ENCODE data around the gene NFATC2IP. TPM values are rescaled to one million over a fixed set of nuclear protein-coding genes. Genes with fewer than 3 reads are reported as not detected.
"Not testable (repeated sequence)": the region's sequence is repeated elsewhere in the genome, so short reads cannot be mapped to it uniquely, and the experiment has no call there.

NFATC2IP gene
- total RNA-seq, 1 experiment from 2014 or later: 73.0 TPM

- no peak for DNase-seq
- ChIA-PET POLR2A (ENCODE audit: unreplicated experiment) (no interaction called here), CTCF (no interaction called here)
- Histone ChIP-seq H3K4me1 (replicated peaks; ENCODE audit: insufficient read depth) (no peaks in the 10 kb centered on the region), H3F3A (ENCODE audit: insufficient read depth, low read depth) (no peaks in the 10 kb centered on the region), H3K4me3 (no peak overlapping the region), H3K36me3 (ENCODE audit: low read depth) (no peaks in the 10 kb centered on the region), H3K9me3 (ENCODE audit: insufficient read depth, low read depth) (no peaks in the 10 kb centered on the region), H2AFZ (no peak overlapping the region), H3K27me3 (ENCODE audit: insufficient read depth, low read depth) (0 out of 2 replicates have a peak, but pooled peaks cover 9% of the 10 kb centered on the region), H3K9me2 (ENCODE audit: insufficient read depth) (no peaks in the 10 kb centered on the region), H3K79me2 (ENCODE audit: low read depth) (no peaks in the 10 kb centered on the region), H3K27ac (no peak overlapping the region), H3K4me2 (no peak overlapping the region), H4K20me1 (ENCODE audit: insufficient read depth) (no peaks in the 10 kb centered on the region)
- intact Hi-C loops (cut with micrococcal nuclease; ENCODE audit: unreplicated experiment): no loop called here
- no TSS peak for BruUV-seq (replicated peaks)
- no peak for TF ChIP-seq CTCF (conservative IDR thresholded peaks at IDR 0.05)
- no peak for TF ChIP-seq EZH2 (IDR thresholded peaks at IDR 0.05; ENCODE audit: low read depth)
Observed at GRCh38 chr16:28999577-28999976, 48.8 kb downstream of the NFATC2IP start.

- Histone ChIP-seq H3K4me2 (no peak overlapping the region), H3K27me3 (ENCODE audit: insufficient read depth, low read depth) (0 out of 2 replicates have a peak, but pooled peaks cover 9% of the 10 kb centered on the region), H3K4me1 (replicated peaks; ENCODE audit: insufficient read depth) (no peaks in the 10 kb centered on the region), H3K9me3 (ENCODE audit: insufficient read depth, low read depth) (no peaks in the 10 kb centered on the region), H4K20me1 (ENCODE audit: insufficient read depth) (no peaks in the 10 kb centered on the region), H3K27ac (no peak overlapping the region), H2AFZ (no peak overlapping the region), H3F3A (ENCODE audit: insufficient read depth, low read depth) (no peaks in the 10 kb centered on the region), H3K9me2 (ENCODE audit: insufficient read depth) (no peaks in the 10 kb centered on the region), H3K36me3 (ENCODE audit: low read depth) (no peaks in the 10 kb centered on the region), H3K4me3 (no peak overlapping the region), H3K79me2 (ENCODE audit: low read depth) (no peaks in the 10 kb centered on the region)
- intact Hi-C loops (cut with micrococcal nuclease; ENCODE audit: unreplicated experiment): no loop called here
- DNase-seq: no peak
- ChIA-PET POLR2A (ENCODE audit: unreplicated experiment) (no interaction called here), CTCF (no interaction called here)
- no TSS peak for BruUV-seq (replicated peaks)
- no peak for TF ChIP-seq EZH2 (IDR thresholded peaks at IDR 0.05; ENCODE audit: low read depth)
- TF ChIP-seq CTCF (conservative IDR thresholded peaks at IDR 0.05): no peak
Observed at GRCh38 chr16:29000019-29000418, 49.3 kb downstream of the NFATC2IP start.

- H4K20me1 ChIP-seq (ENCODE audit: insufficient read depth); H3K9me3 ChIP-seq (ENCODE audit: insufficient read depth, low read depth); H2AFZ ChIP-seq; H3K27ac ChIP-seq; H3K4me3 ChIP-seq; CTCF ChIA-PET; intact Hi-C loops (cut with micrococcal nuclease; ENCODE audit: unreplicated experiment); H3K4me2 ChIP-seq; H3K79me2 ChIP-seq (ENCODE audit: low read depth); H3K27me3 ChIP-seq (ENCODE audit: insufficient read depth, low read depth); H3F3A ChIP-seq (ENCODE audit: insufficient read depth, low read depth); BruUV-seq (replicated peaks); H3K4me1 ChIP-seq (replicated peaks; ENCODE audit: insufficient read depth); H3K9me2 ChIP-seq (ENCODE audit: insufficient read depth); H3K36me3 ChIP-seq (ENCODE audit: low read depth); POLR2A ChIA-PET (ENCODE audit: unreplicated experiment): not testable (repeated sequence)
- peak in 1 of 2 experiments; percentile 22 for DNase-seq
Observed at GRCh38 chr16:29004496-29005139, 53.9 kb downstream of the NFATC2IP start.
